PFSK-1 (cell line): Measurements from ENCODE around the gene TNNT2.

Experiments used
- FOXP2 ChIP-seq: optimal IDR thresholded peaks from 2 replicates; pipeline ENCODE3; 2011; ENCODE audit warnings: borderline replicate concordance, control low read depth, inconsistent platforms; ENCODE audit not compliant: insufficient read depth; ENCODE audit errors: extremely low read length, extremely low read depth
- POLR2AphosphoS5 ChIP-seq: IDR thresholded peaks from 2 replicates; pipeline ENCODE4 v1.6.1; 2012; ENCODE audit warnings: low read depth, mild to moderate bottlenecking, control low read depth, low read length, moderate library complexity
- SIN3A ChIP-seq: IDR thresholded peaks from 2 replicates; pipeline ENCODE4 v1.6.1; 2012; ENCODE audit warnings: mild to moderate bottlenecking, low read length, moderate library complexity, borderline replicate concordance; ENCODE audit not compliant: insufficient read depth
- TAF1 ChIP-seq: IDR thresholded peaks from 2 replicates; pipeline ENCODE4 v1.6.1; 2012; ENCODE audit warnings: low read length, control low read depth, borderline replicate concordance; ENCODE audit not compliant: insufficient read depth
- TF ChIP-seq, protein P1 (sequence below), 2 experiments: IDR thresholded peaks; 2 replicates each; pipeline versions ENCODE4 v1.6.1 to v1.8.0; 2011 to 2012; ENCODE audit warnings: low read depth in 2 of 2, low read length in 2 of 2, control low read depth in 1 of 2, inconsistent platforms in 1 of 2, mild to moderate bottlenecking in 1 of 2, moderate library complexity in 1 of 2; ENCODE audit not compliant: insufficient read depth in 1 of 2

The TNNT2 gene

DNA sequence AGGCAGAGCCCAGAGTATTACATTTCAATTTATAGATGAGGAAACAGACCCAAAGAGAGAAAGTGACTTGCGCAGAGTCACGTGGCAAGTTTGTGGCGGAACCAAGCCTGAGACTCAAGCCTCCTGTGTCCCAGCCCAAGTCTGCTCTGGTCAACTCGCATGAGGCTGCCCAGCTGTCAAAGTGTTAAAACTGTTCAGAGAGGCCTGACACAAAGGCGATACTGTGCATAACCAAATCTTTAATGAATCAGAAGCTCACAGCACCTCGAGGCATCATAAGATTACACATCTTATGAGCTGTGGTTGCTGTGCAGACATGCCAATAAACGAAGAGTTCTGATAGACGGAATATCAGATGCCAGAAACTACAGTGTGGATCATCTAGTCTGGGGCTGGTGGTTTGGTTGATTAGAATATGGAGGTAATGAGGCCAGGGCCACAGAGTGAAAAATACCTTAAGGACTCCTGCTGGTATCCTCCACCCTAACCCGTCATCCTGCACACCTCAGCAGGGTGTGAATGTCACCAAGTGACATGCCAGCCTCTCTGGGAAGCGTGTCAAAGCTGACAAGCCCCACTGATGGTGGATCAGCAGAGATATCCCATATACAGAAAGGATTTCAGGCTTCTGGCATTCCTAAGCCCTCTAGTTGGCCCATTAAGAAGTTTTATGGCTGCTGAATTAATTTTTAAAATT is 42.2 kb downstream of the TNNT2 start:
- no peak for TF ChIP-seq FOXP2
- no peak for TF ChIP-seq TAF1
- TF ChIP-seq, protein P1, sequence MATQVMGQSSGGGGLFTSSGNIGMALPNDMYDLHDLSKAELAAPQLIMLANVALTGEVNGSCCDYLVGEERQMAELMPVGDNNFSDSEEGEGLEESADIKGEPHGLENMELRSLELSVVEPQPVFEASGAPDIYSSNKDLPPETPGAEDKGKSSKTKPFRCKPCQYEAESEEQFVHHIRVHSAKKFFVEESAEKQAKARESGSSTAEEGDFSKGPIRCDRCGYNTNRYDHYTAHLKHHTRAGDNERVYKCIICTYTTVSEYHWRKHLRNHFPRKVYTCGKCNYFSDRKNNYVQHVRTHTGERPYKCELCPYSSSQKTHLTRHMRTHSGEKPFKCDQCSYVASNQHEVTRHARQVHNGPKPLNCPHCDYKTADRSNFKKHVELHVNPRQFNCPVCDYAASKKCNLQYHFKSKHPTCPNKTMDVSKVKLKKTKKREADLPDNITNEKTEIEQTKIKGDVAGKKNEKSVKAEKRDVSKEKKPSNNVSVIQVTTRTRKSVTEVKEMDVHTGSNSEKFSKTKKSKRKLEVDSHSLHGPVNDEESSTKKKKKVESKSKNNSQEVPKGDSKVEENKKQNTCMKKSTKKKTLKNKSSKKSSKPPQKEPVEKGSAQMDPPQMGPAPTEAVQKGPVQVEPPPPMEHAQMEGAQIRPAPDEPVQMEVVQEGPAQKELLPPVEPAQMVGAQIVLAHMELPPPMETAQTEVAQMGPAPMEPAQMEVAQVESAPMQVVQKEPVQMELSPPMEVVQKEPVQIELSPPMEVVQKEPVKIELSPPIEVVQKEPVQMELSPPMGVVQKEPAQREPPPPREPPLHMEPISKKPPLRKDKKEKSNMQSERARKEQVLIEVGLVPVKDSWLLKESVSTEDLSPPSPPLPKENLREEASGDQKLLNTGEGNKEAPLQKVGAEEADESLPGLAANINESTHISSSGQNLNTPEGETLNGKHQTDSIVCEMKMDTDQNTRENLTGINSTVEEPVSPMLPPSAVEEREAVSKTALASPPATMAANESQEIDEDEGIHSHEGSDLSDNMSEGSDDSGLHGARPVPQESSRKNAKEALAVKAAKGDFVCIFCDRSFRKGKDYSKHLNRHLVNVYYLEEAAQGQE (IDR thresholded peaks at IDR 0.05; ENCODE audit: insufficient read depth in 1 of 2, low read depth in 2 of 2, low read length in 2 of 2): no peak
- no peak for TF ChIP-seq POLR2AphosphoS5

DNA sequence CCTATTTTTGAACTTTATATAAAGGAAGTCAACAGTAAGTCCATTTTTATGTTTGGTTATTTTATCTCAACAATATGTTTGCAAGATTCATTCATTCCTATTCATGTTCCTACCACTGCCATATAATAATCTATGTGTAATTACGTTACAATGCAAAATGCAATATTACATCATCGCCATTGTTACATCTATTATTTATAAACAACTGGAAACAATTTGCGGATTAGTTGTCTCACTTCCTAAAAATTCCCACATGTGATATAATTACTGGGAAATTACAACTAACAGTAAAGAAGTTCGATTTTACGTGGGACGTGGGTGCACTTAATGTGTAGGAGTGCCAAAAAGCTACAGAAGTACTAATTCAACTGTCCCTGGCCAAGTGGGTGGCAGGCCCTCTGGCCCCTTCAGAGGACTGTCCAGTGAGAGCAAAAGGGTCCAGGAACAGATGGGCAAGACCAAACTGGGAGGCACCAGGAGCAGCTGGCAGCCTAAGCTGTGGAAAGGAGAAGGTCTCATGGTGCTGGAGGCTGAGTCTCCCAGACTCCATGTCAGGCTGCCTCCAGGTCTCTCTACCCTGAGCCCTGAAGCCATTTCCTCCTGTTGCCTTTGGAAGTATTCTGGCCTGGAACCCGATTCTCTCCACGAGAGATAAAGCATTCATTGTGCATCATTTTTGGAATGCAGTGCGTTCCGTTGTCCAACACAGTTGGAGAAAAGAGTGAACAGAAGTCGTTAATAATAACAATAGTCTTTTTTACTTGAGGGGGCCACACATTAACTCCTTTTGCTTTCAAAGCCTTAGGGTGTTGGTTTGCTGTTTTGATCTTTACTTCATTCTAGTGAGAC is 42.9 kb downstream of the TNNT2 start:
- TF ChIP-seq SIN3A (no peak), FOXP2 (no peak), POLR2AphosphoS5 (no peak), TAF1 (no peak)
- TF ChIP-seq, protein P1 (IDR thresholded peaks at IDR 0.05; ENCODE audit: insufficient read depth in 1 of 2, low read depth in 2 of 2, low read length in 2 of 2): no peak

DNA sequence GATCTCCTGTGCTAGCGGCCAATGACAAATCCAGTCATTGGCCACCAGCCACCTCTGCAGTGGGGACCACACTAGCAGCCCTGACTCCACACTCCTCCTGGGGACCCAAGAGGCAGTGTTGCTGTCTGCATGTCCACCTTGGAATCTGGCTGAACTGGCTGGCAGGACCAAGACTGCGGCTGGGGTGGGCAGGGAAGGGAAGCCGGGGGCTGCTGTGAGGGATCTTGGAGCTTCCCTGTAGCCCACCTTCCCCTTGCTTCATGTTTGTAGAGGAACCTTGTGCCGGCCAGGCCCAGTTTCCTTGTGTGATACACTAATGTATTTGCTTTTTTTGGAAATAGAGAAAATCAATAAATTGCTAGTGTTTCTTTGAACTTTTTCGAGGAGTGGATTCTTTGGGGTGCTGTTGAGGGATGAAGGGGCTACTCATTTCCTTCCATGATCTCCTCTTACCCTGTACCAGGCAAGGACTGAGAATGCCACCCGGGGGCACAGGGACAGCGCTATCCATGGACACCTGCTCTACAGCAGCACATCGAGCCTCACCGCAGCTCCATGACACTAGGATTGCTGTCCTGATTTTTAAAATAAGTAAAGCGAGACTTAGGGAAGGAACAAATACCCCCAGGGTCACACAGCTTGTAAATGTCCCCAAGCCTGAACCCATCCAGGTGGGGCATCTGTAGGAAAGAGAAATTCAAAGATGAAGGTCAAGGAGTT is 44.7 kb downstream of the TNNT2 start:
- no peak for TF ChIP-seq TAF1

DNA sequence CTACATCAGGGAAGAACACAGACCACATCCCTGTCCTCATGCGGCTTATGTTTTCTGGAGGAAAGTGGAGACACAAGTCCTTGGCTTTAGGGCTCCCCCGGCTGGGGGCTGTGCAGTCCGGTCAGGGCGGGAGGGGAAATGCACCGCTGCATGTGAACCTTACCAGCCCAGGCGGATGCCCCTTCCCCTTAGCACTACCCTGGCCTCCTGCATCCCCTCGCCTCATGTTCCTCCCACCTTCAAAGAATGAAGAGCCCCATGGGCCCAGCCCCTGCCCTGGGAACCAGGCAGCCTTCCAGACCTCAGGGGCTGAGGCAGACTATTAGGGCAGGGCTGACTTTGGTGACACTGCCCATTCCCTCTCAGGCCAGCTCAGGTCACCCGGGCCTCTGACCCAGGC is 45.5 kb downstream of the TNNT2 start:
- no peak for TF ChIP-seq TAF1
- no peak for TF ChIP-seq SIN3A
- TF ChIP-seq, protein P1 (IDR thresholded peaks at IDR 0.05; ENCODE audit: insufficient read depth in 1 of 2, low read depth in 2 of 2, low read length in 2 of 2): no peak
- no peak for TF ChIP-seq FOXP2
- no peak for TF ChIP-seq POLR2AphosphoS5

DNA sequence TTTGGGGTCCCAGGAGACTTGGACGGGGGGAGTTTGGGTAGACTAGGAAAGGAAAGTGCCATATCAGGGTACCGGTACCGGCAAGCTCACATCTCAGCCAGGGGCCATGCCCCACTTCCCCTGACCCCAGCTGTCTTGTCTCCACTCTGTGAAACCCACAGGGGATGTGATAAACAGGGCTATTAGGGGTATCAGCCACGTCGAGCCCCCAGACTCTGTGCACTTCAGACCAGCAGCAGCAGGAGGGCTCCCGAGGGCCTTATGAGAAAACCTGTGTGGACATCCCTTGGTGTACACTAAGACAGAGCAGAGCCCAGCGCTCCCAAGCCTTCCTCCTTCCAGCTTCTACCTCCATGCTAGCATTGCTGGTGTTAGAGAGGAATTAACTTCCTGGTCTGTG is 46.3 kb downstream of the TNNT2 start:
- TF ChIP-seq, protein P1 (IDR thresholded peaks at IDR 0.05; ENCODE audit: insufficient read depth in 1 of 2, low read depth in 2 of 2, low read length in 2 of 2): no peak
- TF ChIP-seq TAF1 (no peak), FOXP2 (no peak), POLR2AphosphoS5 (no peak), SIN3A (no peak)
